ENCODE results near the gene MARF1. TPM values are rescaled to one million over a fixed set of nuclear protein-coding genes. Genes with fewer than 3 reads are reported as not detected.

MARF1 gene
- total and polyA plus RNA-seq, 2 of the 8 experiments (the other 6 are each of a cell fraction or from before 2014, with no cell fraction given): 5.6 to 31.4 TPM

GRCh38 chr16:15544405-15544804, 98.5 kb downstream of the MARF1 start:
- Histone ChIP-seq H3K9ac (replicated peaks in 1 of 4; ENCODE audit: extremely low read depth in 1 of 4, low read depth in 3 of 4, low read length in 3 of 4) (no peak overlapping the region), H2BK12ac (ENCODE audit: low read depth, low read length) (no peak overlapping the region), H3K79me1 (ENCODE audit: low read depth, low read length) (no peaks in the 10 kb centered on the region), H3K14ac (ENCODE audit: insufficient read length) (no peak overlapping the region), H4K91ac (replicated peaks; ENCODE audit: insufficient read length, low read length) (no peak overlapping the region), H3K4me1 (replicated peaks in 1 of 4; ENCODE audit: control insufficient read depth in 3 of 4, insufficient read depth in 4 of 4, low read length in 3 of 4) (peaks cover 0 to 10% (median 7%) of the 10 kb centered on the region in 4 experiments; a peak in 5 of 7 replicates), H3K79me2 (ENCODE audit: control insufficient read depth in 1 of 2, insufficient read depth in 2 of 2, low read length in 2 of 2) (peaks cover 0 to 3% of the 10 kb centered on the region in 2 experiments; a peak in 1 of 4 replicates), H2BK15ac (ENCODE audit: low read length) (no peak overlapping the region), H3K4ac (replicated peaks; ENCODE audit: insufficient read length, low read depth, low read length) (no peak overlapping the region), H2BK5ac (ENCODE audit: low read depth, low read length) (no peak overlapping the region), H2BK120ac (replicated peaks; ENCODE audit: low read depth, low read length) (no peak overlapping the region), H3K18ac (ENCODE audit: extremely low read depth, low read length) (no peak overlapping the region), H2AK5ac (ENCODE audit: low read depth, low read length) (no peak overlapping the region), H3K4me3 (ENCODE audit: extremely low read depth in 1 of 4, insufficient read depth in 2 of 4, low read depth in 3 of 4, low read length in 4 of 4) (no peak overlapping the region), H3K4me2 (ENCODE audit: insufficient read depth in 1 of 2, low read depth in 2 of 2, low read length in 2 of 2) (no peak overlapping the region), H2BK20ac (ENCODE audit: low read length) (no peak overlapping the region), H3K23ac (ENCODE audit: insufficient read length) (no peak overlapping the region), H3K36me3 (ENCODE audit: control insufficient read depth in 2 of 4, insufficient read depth in 4 of 4, low read length in 3 of 4) (no peaks in the 10 kb centered on the region; a peak in 1 of 8 replicates), H3K27me3 (replicated peaks in 1 of 4; ENCODE audit: control insufficient read depth in 3 of 4, extremely low read depth in 1 of 4, insufficient read depth in 3 of 4, low read length in 3 of 4) (no peaks in the 10 kb centered on the region), H4K20me1 (replicated peaks in 1 of 2; ENCODE audit: control insufficient read depth in 1 of 2, insufficient read depth in 2 of 2, low read length in 2 of 2) (no peaks in the 10 kb centered on the region), H4K8ac (ENCODE audit: extremely low read depth, insufficient read depth, low read length) (no peak overlapping the region), H4K5ac (ENCODE audit: insufficient read length, low read depth, low read length) (no peak overlapping the region), H3K56ac (replicated peaks; ENCODE audit: insufficient read length, low read depth, low read length) (no peak overlapping the region), H3K23me2 (ENCODE audit: low read depth, low read length) (no peaks in the 10 kb centered on the region), H3K9me3 (ENCODE audit: insufficient read depth in 2 of 2, low read depth in 1 of 2, low read length in 1 of 2) (peaks cover 7 to 13% of the 10 kb centered on the region in 2 experiments; a peak in 3 of 4 replicates), H2AFZ (ENCODE audit: low read length) (no peak overlapping the region), H3K27ac (ENCODE audit: low read depth, low read length) (no peak overlapping the region)
- ChIA-PET POLR2A (ENCODE audit: partially characterized antibody) (no interaction called here), CTCF (ENCODE audit: partially characterized antibody) (no interaction called here)
- FAIRE-seq (no peak), DNase-seq (ENCODE audit: low read depth in 1 of 2, low spot score in 2 of 2) (no peak)
- TF ChIP-seq SUZ12 (IDR thresholded peaks at IDR 0.05; ENCODE audit: low read length) (no peak), SAP30 (IDR thresholded peaks at IDR 0.05; ENCODE audit: insufficient read depth, insufficient replicate concordance, low read length) (no peak), RAD21 (IDR thresholded peaks at IDR 0.05 in 1 of 2, conservative IDR thresholded peaks at IDR 0.05 in 1 of 2; ENCODE audit: low read depth in 2 of 2, low read length in 2 of 2) (no peak), RXRA (IDR thresholded peaks at IDR 0.05; ENCODE audit: insufficient read depth, low read depth, low read length) (no peak), ASH2L (IDR thresholded peaks at IDR 0.05; ENCODE audit: low read length) (no peak), CBX5 (IDR thresholded peaks at IDR 0.05; ENCODE audit: low read depth, low read length) (no peak), SP2 (IDR thresholded peaks at IDR 0.05; ENCODE audit: low read length) (no peak), GABPA (IDR thresholded peaks at IDR 0.05; ENCODE audit: borderline replicate concordance, insufficient read depth, low read length) (no peak), KDM4A (IDR thresholded peaks at IDR 0.05; ENCODE audit: low read depth, low read length, severe bottlenecking) (no peak), E2F6 (IDR thresholded peaks at IDR 0.05) (no peak), CREB1 (IDR thresholded peaks at IDR 0.05) (no peak), NANOG (IDR thresholded peaks at IDR 0.05; ENCODE audit: insufficient read depth, low read depth, low read length, poor library complexity, severe bottlenecking) (no peak), EP300 (IDR thresholded peaks at IDR 0.05; ENCODE audit: borderline replicate concordance in 1 of 2, low read depth in 2 of 2, low read length in 2 of 2) (no peak)
- WGBS, 2 experiments (ENCODE audit: extremely low coverage in 1 of 2, insufficient coverage in 1 of 2, insufficient read length in 1 of 2, insufficient replicate concordance in 2 of 2, low coverage in 1 of 2, low lambda C conversion rate in 2 of 2, missing lambda C conversion rate in 1 of 2): 91% methylated on average over 5 of the region's 5 CpGs; no CpG with 5 or more reads in 1 of the 2 experiments

Data from H1 (cell line).